Cerebellar cortex (tissue), 1 donor: ENCODE results near the gene HSPA4.
"Not testable (repeated sequence)": the region's sequence is repeated elsewhere in the genome, so short reads cannot be mapped to it uniquely, and the experiment has no call there.

ENCODE experiments used
- DNase-seq: peaks from one replicate; pipeline ENCODE4 v3.0.0-alpha.2; 2015; ENCODE audit warnings: low spot score

Gene HSPA4

GRCh38 chr5:133124891-133125290, 73.1 kb downstream of the HSPA4 start:
- no peak for DNase-seq

GRCh38 chr5:133128066-133128465, 76.3 kb downstream of the HSPA4 start:
- DNase-seq: no peak

- no peak for DNase-seq
Observed at GRCh38 chr5:133129289-133129688, 77.5 kb downstream of the HSPA4 start.

- no peak for DNase-seq
Observed at GRCh38 chr5:133129950-133130349, 78.1 kb downstream of the HSPA4 start.

GRCh38 chr5:133130387-133131118, 78.7 kb downstream of the HSPA4 start:
- no peak for DNase-seq

- DNase-seq: no peak
Observed at GRCh38 chr5:133132717-133133116, 80.9 kb downstream of the HSPA4 start.

- not testable (repeated sequence) for DNase-seq
Observed at GRCh38 chr5:133133241-133133640, 81.4 kb downstream of the HSPA4 start.

- not testable (repeated sequence) for DNase-seq
Observed at GRCh38 chr5:133136890-133137289, 85.1 kb downstream of the HSPA4 start.

GRCh38 chr5:133140311-133140710, 88.5 kb downstream of the HSPA4 start:
- DNase-seq: no peak

- DNase-seq: no peak
Observed at GRCh38 chr5:133141746-133142145, 89.9 kb downstream of the HSPA4 start.

- DNase-seq: no peak
Observed at GRCh38 chr5:133142782-133143181, 91.0 kb downstream of the HSPA4 start.

GRCh38 chr5:133144245-133144981, 92.6 kb downstream of the HSPA4 start:
- no peak for DNase-seq

- no peak for DNase-seq
Observed at GRCh38 chr5:133145436-133146170, 93.8 kb downstream of the HSPA4 start.

- no peak for DNase-seq
Observed at GRCh38 chr5:133147411-133147810, 95.6 kb downstream of the HSPA4 start.

GRCh38 chr5:133147815-133148567, 96.2 kb downstream of the HSPA4 start:
- DNase-seq: no peak

GRCh38 chr5:133149345-133149744, 97.5 kb downstream of the HSPA4 start:
- no peak for DNase-seq

- no peak for DNase-seq
Observed at GRCh38 chr5:133150909-133151544, 99.2 kb downstream of the HSPA4 start.

GRCh38 chr5:133154274-133155075, 102.7 kb downstream of the HSPA4 start:
- DNase-seq: no peak

GRCh38 chr5:133155326-133155969, 103.6 kb downstream of the HSPA4 start:
- DNase-seq: no peak
